HTERT RPE-1 (cell line): ENCODE data around the gene IL18R1.
"Not testable (repeated sequence)": the region's sequence is repeated elsewhere in the genome, so short reads cannot be mapped to it uniquely, and the experiment has no call there.

Experiments
- in situ Hi-C: fragments of 300-500 bp; cut with MboI; formaldehyde crosslinking; loops from 4 replicates; pipeline ENCODE4 v1.14.3; 2020; ENCODE audit warnings: low sequenced_read_pairs

Gene IL18R1

GRCh38 chr2:102355526-102356380 is at the start of gene IL18R1:
Gene IL18R1, plus strand, starts transcription at chr2:102355796. Its CDS starts 6,865 bp downstream, at chr2:102362661.
- in situ Hi-C loops: no loop called here

DNA sequence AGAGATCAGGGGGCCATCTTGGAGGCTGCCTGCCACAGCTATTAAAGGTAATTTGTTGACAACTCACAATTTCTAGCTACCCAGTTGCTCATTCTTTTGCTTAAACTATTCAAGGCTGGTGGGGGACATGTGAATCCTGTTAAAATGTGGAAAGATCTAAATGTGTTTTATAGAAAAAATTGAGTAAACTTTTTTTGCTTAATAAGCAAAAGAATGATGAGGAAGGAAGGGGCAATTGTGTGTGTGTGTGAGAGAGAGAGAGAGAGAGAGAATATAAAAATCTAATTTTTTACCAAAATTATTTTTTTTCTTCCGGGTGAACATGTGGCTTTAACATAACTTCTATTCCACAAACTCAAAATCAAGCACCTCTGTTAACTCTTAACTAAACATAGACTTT is 49.5 kb upstream of the IL18R1 start:
- in situ Hi-C loops: no loop called here

DNA sequence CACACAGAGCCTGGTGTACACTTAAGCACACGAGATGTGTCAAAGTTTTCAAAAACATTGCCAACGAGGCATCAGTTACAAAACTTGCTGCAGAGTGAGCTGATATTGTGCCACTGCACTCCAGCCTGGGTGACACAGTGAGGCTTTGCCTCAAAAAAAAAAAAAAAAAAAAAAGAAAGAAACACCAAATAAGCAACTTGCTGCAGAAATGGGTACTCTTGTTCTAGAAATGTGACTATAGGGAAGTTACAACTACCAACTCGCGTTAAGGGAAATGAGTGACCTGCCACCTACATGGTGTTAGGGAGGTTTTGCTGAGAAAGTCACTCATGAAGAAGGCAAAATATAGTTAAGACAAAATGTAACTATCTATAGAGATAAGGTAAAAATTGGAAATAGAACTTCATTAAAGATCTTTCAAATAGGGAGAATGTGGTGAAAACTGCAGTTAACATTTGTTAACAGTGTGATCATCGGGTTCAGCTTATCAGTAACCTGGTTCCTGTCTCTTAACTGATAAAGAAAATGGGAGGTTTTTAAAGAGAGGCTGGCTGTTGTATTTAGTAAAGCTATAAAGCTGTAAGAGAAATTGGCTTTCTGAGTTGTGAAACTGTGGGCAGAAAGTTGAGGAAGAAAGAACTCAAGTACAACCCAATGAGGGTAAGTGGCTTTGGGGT is 44.5 kb upstream of the IL18R1 start, which contains the start of gene IL1RL1:
IL1RL1 (plus strand) TSS at position 600 of the 677 bp plus-strand sequence. CDS start 26,702 bp downstream, outside the sequence.
- in situ Hi-C loops: no loop called here

GRCh38 chr2:102313025-102313424 is 42.6 kb upstream of the IL18R1 start:
- in situ Hi-C loops: no loop called here

- in situ Hi-C loops: no loop called here
Observed at GRCh38 chr2:102313471-102313870, 42.1 kb upstream of the IL18R1 start.

DNA sequence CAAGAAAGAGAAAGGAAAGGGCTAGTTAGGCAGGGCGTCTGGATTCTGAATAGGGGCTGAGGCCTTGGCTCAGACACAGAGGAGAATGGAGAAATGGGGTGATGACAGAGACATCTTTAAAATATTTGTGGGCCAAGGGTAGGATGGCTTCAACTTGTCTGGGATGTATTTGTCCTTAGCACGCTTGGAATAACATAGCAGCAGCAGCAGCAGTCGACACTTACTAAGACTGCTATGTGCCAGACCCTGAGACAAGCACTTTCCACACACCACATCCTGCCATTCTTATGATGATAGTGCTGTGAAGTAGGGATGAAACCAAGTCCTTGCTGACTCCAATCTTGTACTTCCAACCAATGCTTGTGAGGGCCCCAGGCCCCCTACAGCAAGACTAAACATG is 41.6 kb upstream of the IL18R1 start:
- in situ Hi-C loops: no loop called here

- in situ Hi-C loops: no loop called here
Observed at GRCh38 chr2:102315921-102316320, 39.7 kb upstream of the IL18R1 start.

GRCh38 chr2:102317715-102318114 is 37.9 kb upstream of the IL18R1 start:
- in situ Hi-C loops: no loop called here

- in situ Hi-C loops: no loop called here
Observed at GRCh38 chr2:102318437-102318836, 37.2 kb upstream of the IL18R1 start.

DNA sequence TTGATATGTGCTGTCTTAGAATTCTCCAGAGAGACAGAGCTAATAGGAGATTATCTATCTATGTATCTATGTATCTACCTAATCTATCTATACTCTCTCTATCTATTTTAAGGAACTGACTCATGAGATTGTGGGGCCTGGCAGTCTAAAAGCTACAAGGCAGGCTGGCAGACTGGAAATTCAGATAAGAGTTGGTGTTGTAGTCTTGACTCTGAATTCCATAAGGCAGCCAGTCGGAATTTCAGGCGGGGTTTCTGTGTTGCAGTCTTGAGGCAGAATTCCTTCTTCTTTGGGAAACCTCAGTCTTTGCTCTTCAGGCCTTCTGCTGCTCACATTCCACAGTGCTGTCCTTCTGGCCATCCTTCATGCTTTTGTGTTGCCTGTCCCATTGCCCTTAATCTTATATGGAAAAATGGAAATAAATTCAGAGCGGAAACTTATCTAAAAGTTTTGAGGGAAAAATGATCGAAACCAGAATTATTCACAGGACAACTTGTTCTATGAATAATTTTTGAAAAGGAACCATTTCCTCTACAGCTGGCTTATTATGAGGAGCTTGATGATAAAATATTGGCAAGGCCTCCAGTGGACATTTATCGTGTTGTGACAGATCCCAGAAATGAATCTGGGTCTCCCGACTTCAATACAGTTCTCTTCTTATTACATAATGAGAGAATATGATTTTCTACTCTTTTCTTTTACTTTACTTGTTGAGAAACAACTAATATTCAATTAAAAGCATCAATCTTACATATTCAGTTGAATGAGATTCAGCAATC is 33.5 kb upstream of the IL18R1 start:
- in situ Hi-C loops: no loop called here

DNA sequence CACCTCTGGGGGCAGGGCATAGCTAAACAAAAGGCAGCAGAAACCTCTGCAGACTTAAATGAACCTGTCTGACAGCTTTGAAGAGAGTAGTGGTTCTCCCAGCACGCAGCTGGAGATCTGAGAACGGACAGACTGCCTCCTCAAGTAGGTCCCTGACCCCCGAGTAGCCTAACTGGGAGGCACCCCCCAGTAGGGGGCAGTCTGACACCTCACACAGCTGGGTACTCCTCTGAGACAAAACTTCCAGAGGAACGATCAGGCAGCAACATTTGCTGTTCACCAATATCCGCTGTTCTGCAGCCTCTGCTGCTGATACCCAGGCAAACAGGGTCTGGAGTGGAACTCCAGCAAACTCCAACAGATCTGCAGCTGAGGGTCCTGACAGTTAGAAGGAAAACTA is 30.7 kb upstream of the IL18R1 start:
- in situ Hi-C loops: not testable (repeated sequence)

- in situ Hi-C loops: no loop called here
Observed at GRCh38 chr2:102331311-102331980, 24.1 kb upstream of the IL18R1 start.

- in situ Hi-C loops: no loop called here
Observed at GRCh38 chr2:102334486-102334885, 21.1 kb upstream of the IL18R1 start.

DNA sequence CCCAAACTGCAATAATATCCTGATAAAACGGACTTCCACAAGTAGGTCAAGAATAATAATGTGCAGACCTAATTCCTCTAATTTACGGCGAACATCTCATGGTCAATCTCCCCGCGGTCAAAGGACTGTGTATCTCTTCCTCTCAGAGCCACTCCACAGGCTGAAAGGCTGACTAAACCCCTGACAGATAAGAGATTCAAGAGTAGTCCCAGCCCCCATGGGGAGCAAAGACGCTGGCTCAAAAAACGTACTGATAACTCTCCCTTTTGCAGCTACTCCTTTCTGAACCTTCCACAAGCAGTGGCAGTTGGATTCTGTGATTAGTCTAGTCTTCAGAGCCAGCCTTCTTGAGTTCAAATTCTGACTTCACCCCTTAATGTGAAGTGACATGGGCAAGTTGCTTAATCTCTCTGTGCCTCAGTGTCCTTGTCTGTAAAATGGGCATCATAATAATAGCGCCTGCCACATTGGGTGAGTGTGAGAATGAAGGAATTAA is 19.7 kb upstream of the IL18R1 start:
- in situ Hi-C loops: no loop called here

GRCh38 chr2:102336502-102336945 is 19.1 kb upstream of the IL18R1 start:
- in situ Hi-C loops: no loop called here

DNA sequence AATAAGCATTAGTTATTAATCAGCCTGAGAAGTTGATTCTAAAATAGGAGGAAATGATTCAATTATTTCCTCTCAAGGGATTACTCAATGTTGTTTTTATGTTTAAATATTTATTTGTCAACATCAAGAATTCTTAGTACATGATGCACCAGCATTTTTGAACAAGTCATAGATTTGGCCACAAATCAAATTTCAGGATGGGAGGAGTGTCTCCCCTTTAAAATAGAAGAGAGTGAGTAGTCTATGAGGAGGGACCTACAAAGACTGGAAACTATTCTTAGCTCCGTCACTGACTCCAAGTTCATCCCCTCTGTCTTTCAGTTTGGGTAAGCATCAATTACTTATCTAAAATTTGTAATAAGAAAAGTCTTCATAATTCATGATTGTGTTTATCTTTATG is 18.6 kb upstream of the IL18R1 start:
- in situ Hi-C loops: no loop called here

DNA sequence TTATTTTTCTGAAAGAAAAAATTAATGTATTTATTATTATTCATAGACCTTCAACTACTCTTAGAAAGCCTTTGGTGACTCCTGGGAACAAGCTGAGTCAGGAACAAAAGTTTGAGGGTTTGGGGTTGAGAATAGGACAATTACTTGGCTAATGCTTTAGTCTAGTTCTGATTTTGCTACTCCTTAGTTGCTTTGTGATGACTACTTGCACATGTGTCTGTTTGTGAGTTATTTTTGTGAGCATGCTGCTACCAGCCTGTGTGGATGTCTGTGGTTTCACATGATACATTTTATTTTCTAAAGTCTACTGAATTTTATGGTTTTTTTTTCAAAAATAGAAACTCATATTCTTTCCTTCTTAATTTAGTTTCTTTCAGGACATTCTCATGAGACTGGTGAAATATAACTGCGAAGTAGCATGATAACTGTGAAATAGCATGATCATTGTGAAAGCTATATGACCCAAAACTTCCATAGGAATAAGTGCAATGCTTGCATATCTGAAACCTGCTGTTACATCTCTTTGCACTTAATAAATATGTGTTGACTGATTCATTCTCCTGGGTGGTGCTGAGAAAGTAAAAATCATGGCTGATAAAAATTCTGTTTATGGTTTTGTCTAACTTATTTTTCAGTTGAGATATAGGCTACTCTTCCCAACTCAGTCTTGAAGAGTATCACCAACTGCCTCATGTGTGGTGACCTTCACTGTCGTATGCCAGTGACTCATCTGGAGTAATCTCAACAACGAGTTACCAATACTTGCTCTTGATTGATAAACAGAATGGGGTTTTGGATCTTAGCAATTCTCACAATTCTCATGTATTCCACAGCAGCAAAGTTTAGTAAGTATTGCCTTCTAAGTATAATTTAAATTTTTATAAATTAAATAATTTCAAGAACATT is 17.9 kb upstream of the IL18R1 start:
- in situ Hi-C loops: no loop called here

DNA sequence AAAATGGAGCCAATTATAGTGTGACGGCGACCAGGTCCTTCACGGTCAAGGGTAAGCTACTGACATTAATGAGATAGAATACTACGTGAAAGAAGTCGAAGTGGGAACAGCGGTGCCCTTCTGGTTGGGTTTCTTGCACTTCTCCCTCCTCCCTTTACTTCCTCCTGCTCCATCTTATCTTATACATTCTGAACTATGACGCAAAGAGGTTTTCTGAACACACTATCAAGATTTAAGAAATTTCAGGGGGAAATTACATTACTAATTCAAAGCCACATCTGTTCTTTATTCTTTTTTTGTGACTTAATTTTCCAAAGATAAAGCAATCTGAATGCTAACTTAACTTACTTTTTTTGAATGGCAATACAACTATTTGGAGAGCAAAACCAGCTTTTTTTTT is 14.8 kb upstream of the IL18R1 start:
- in situ Hi-C loops: no loop called here

DNA sequence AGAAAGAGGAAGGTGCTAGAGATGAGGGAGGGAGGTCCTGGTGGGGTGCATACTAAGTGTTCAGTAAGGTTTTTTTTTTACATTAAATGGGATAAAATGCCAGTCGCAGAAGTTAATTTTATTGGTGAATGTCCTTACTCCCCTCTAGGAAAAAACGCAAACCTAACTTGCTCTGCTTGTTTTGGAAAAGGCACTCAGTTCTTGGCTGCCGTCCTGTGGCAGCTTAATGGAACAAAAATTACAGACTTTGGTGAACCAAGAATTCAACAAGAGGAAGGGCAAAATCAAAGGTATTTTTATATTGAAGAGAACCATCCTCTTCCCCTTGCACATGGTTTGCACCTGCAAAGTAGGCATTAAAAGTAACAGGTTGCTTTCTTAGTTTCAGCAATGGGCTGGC is 12.7 kb upstream of the IL18R1 start:
- in situ Hi-C loops: no loop called here

DNA sequence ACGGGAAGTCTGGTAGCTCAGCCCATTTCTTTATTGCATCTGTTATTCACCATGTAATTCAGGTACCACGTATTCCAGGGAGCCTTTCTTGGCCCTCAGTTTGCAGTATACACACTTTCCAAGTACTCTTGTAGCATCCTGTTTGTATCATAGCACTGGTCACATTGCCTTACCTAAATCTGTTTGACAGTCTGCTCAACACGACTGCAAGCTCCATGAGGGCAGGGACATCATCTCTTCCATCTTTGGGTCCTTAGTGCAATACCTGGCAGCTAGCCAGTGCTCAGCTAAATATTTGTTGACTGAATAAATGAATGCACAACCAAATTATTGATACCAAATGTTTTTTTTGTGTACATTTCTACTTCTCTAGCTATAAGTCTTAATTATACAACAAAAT is 11.2 kb upstream of the IL18R1 start:
- in situ Hi-C loops: no loop called here
